ENCODE results near the gene DNAJC3. TPM values are rescaled to one million over a fixed set of nuclear protein-coding genes. Genes with fewer than 3 reads are reported as not detected.

DNAJC3 gene
- total RNA-seq, 4 donors from 2014 or later: 27.8 to 40.6 (median 34.6) TPM

DNA sequence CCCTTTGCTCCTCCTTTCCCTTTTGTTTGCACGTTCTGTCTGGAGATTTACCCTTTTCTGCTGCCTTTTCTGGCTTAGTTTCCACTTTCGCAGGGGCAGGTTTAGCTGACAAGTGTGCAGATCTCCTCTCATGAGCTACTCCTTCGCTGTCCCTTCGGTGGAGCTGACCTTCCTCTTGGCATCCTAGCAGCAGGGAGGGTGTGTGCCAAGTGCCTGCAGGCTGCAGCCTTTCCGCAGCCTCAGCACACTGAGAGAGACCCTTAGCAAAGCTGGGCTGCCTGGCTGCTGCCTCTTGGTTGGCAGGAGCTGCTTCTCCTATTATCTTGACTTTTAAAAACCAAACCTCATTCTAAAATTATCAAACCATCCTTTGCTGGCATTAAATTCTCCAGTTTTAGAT is 132.5 kb downstream of the DNAJC3 start:
- intact Hi-C loops (cut with DNase I): no loop called here
- Histone ChIP-seq H3K4me1 (no peaks in the 10 kb centered on the region), H3K9me3 (peaks cover 0 to 40% (median 14%) of the 10 kb centered on the region in 3 donors), H3K27ac (no peak overlapping the region), H3K27me3 (no peaks in the 10 kb centered on the region), H3K36me3 (peaks cover 0 to 44% (median 0%) of the 10 kb centered on the region in 3 donors), H3K4me3 (no peak overlapping the region)
- DNase-seq: no peak
- 86 to 88% methylated on average over 5 of the region's 5 CpGs for WGBS, 2 donors
- no peak for TF ChIP-seq POLR2A (IDR thresholded peaks at IDR 0.05)
- TF ChIP-seq, protein P1, sequence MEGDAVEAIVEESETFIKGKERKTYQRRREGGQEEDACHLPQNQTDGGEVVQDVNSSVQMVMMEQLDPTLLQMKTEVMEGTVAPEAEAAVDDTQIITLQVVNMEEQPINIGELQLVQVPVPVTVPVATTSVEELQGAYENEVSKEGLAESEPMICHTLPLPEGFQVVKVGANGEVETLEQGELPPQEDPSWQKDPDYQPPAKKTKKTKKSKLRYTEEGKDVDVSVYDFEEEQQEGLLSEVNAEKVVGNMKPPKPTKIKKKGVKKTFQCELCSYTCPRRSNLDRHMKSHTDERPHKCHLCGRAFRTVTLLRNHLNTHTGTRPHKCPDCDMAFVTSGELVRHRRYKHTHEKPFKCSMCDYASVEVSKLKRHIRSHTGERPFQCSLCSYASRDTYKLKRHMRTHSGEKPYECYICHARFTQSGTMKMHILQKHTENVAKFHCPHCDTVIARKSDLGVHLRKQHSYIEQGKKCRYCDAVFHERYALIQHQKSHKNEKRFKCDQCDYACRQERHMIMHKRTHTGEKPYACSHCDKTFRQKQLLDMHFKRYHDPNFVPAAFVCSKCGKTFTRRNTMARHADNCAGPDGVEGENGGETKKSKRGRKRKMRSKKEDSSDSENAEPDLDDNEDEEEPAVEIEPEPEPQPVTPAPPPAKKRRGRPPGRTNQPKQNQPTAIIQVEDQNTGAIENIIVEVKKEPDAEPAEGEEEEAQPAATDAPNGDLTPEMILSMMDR (IDR thresholded peaks at IDR 0.05): no peak

DNA sequence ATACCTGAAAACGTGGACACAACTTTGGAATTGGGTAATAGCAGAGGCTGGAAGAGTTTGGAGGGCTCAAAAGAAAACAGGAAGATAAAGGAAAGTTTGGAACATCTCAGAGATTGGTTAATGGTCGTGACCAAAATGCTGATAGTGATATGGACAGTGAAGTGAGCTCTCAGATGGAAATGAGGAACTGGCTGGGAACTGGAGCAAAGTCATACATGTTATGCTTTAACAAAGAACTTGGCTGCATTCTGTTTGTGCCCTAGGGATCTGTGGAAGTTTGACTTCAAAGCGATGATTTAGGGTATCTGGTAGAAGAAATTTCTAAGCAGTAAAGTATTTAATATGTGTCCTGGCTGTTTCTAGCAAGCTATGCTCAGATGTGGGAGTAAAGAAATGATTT is 136.2 kb downstream of the DNAJC3 start:
- H3K36me3 ChIP-seq: peaks cover 0 to 59% (median 0%) of the 10 kb centered on the region in 3 donors
- no peaks in the 10 kb centered on the region for H3K4me1 ChIP-seq
- no peak overlapping the region for H3K27ac ChIP-seq
- H3K9me3 ChIP-seq: peaks cover 0 to 24% (median 14%) of the 10 kb centered on the region in 3 donors
- 89 to 94% methylated on average over 3 of the region's 3 CpGs for WGBS, 2 donors
- H3K4me3 ChIP-seq: no peak overlapping the region
- TF ChIP-seq, protein P1 (IDR thresholded peaks at IDR 0.05): no peak
- TF ChIP-seq POLR2A (IDR thresholded peaks at IDR 0.05): no peak
- no peak for DNase-seq
- intact Hi-C loops (cut with DNase I): no loop called here
- no peaks in the 10 kb centered on the region for H3K27me3 ChIP-seq

DNA sequence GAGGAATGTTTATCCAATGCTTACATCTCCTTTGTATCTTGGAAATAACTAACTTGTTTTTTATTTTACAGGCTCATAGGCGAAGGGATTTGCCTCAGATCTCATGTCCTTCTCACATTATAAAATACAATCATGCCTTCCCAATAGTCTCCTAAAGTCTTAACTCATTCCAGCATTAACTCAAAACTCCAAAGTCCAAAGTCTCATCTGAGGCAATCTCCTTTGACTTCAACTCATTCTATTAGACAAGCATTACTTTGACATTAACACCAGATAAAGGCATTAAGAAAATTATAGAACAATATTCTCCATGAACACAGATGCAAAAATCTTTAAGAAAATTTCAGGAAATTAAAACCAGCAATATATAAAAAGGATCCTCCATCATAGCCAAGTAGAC is 137.6 kb downstream of the DNAJC3 start:
- no peak overlapping the region for H3K4me3 ChIP-seq
- H3K36me3 ChIP-seq: peaks cover 0 to 54% (median 0%) of the 10 kb centered on the region in 3 donors
- no peak for DNase-seq
- H3K9me3 ChIP-seq: peaks cover 0 to 20% (median 14%) of the 10 kb centered on the region in 3 donors
- H3K27me3 ChIP-seq: no peaks in the 10 kb centered on the region
- TF ChIP-seq, protein P1 (IDR thresholded peaks at IDR 0.05): no peak
- TF ChIP-seq POLR2A (IDR thresholded peaks at IDR 0.05): no peak
- 88 to 94% methylated on average over 1 of the region's 1 CpG for WGBS, 2 donors
- no peak overlapping the region for H3K27ac ChIP-seq
- H3K4me1 ChIP-seq: no peaks in the 10 kb centered on the region
- intact Hi-C loops (cut with DNase I): no loop called here

DNA sequence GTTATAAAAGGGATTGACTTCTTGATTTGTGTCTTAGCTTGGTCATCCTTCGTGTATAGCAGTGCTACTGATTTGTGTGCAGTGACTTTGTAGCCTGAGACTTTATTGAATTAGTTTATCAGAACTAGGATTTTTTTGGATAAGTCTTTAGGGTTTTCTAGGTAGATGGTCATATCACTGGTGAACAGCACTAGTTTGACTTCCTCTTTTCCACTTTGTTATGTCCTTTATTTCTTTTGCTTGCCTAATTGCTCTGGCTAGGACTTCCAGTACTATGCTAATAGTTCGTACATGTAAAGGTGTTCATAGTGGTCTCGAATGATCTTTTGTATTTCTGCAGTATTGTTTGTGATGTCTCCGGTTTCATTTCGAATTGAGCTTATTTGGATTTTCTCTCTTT is 145.4 kb downstream of the DNAJC3 start:
- no peak overlapping the region for H3K4me3 ChIP-seq
- no peaks in the 10 kb centered on the region for H3K4me1 ChIP-seq
- H3K36me3 ChIP-seq: peaks cover 0 to 13% (median 0%) of the 10 kb centered on the region in 3 donors
- H3K27me3 ChIP-seq: no peaks in the 10 kb centered on the region
- H3K9me3 ChIP-seq: no peaks in the 10 kb centered on the region
- no peak for TF ChIP-seq POLR2A (IDR thresholded peaks at IDR 0.05)
- TF ChIP-seq, protein P1 (IDR thresholded peaks at IDR 0.05): no peak
- intact Hi-C loops (cut with DNase I): no loop called here
- no peak overlapping the region for H3K27ac ChIP-seq
- WGBS, 2 donors: 85 to 97% methylated on average over 5 of the region's 5 CpGs
- no peak for DNase-seq

DNA sequence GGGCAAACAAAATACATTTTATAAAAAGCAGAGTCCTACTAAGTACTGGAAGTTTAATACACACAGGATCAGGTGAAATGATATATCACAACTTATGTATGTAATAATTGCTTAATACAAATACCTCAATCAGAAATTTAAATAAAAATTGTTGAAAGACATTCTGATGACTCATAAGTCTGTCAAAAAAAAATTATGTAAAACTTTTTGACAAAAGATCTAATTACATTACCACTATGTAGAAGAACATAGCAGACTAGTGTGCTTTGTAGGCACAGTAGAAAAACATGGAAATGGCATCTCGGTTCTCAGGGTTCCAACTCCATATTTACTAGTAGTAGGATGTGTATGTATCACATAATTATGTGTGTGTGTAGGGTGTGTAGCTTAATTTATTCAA is 156.2 kb downstream of the DNAJC3 start:
- H3K4me3 ChIP-seq: no peak overlapping the region
- WGBS, 2 donors: 57 to 70% methylated on average over 1 of the region's 1 CpG
- TF ChIP-seq, protein P1 (IDR thresholded peaks at IDR 0.05): no peak
- TF ChIP-seq POLR2A (IDR thresholded peaks at IDR 0.05): no peak
- peaks cover 0 to 12% (median 2%) of the 10 kb centered on the region in 3 donors for H3K4me1 ChIP-seq
- DNase-seq: no peak
- no peak overlapping the region for H3K27ac ChIP-seq
- no peaks in the 10 kb centered on the region for H3K27me3 ChIP-seq
- H3K9me3 ChIP-seq: peaks cover 0 to 7% (median 0%) of the 10 kb centered on the region in 3 donors
- no peaks in the 10 kb centered on the region for H3K36me3 ChIP-seq
- intact Hi-C loops (cut with DNase I): no loop called here
